Ishikawa (cell line): ENCODE results near the gene RSBN1L.

ENCODE experiments used
- CEBPB ChIP-seq: IDR thresholded peaks from 2 replicates; pipeline ENCODE4 v1.6.1; 2012
- CREB1 ChIP-seq: IDR thresholded peaks from 2 replicates; pipeline ENCODE4 v1.6.1; 2012; ENCODE audit warnings: low read depth
- EGR1 ChIP-seq: IDR thresholded peaks from 2 replicates; pipeline ENCODE4 v1.6.1; 2012
- EP300 ChIP-seq: IDR thresholded peaks from 2 replicates; pipeline ENCODE4 v1.6.1; 2012; ENCODE audit warnings: borderline replicate concordance
- FOXM1 ChIP-seq: IDR thresholded peaks from 2 replicates; pipeline ENCODE4 v1.6.1; 2012; ENCODE audit warnings: low read depth, borderline replicate concordance
- MAX ChIP-seq: IDR thresholded peaks from 2 replicates; pipeline ENCODE4 v1.6.1; 2012
- RAD21 ChIP-seq: IDR thresholded peaks from 2 replicates; pipeline ENCODE4 v1.6.1; 2012; ENCODE audit warnings: low read depth
- TAF1 ChIP-seq: IDR thresholded peaks from 2 replicates; pipeline ENCODE4 v1.6.1; 2012; ENCODE audit warnings: low read depth, mild to moderate bottlenecking
- TEAD4 ChIP-seq: IDR thresholded peaks from 2 replicates; pipeline ENCODE4 v1.6.1; 2012
- USF1 ChIP-seq: IDR thresholded peaks from 2 replicates; pipeline ENCODE4 v1.6.1; 2012
- YY1 ChIP-seq: IDR thresholded peaks from 2 replicates; pipeline ENCODE4 v1.6.1; 2012; ENCODE audit warnings: low read depth
- TF ChIP-seq, protein P1 (sequence below): IDR thresholded peaks from 2 replicates; pipeline ENCODE4 v1.6.1; 2012; ENCODE audit warnings: low read depth, mild to moderate bottlenecking

GRCh38 chr7:77753173-77753572 lies 56.9 kb downstream of the RSBN1L start:
- TF ChIP-seq TAF1 (no peak), EP300 (no peak), FOXM1 (no peak), USF1 (no peak), RAD21 (no peak), MAX (no peak), YY1 (no peak), CREB1 (no peak), CEBPB (no peak), TEAD4 (no peak), EGR1 (no peak)
- TF ChIP-seq, protein P1, sequence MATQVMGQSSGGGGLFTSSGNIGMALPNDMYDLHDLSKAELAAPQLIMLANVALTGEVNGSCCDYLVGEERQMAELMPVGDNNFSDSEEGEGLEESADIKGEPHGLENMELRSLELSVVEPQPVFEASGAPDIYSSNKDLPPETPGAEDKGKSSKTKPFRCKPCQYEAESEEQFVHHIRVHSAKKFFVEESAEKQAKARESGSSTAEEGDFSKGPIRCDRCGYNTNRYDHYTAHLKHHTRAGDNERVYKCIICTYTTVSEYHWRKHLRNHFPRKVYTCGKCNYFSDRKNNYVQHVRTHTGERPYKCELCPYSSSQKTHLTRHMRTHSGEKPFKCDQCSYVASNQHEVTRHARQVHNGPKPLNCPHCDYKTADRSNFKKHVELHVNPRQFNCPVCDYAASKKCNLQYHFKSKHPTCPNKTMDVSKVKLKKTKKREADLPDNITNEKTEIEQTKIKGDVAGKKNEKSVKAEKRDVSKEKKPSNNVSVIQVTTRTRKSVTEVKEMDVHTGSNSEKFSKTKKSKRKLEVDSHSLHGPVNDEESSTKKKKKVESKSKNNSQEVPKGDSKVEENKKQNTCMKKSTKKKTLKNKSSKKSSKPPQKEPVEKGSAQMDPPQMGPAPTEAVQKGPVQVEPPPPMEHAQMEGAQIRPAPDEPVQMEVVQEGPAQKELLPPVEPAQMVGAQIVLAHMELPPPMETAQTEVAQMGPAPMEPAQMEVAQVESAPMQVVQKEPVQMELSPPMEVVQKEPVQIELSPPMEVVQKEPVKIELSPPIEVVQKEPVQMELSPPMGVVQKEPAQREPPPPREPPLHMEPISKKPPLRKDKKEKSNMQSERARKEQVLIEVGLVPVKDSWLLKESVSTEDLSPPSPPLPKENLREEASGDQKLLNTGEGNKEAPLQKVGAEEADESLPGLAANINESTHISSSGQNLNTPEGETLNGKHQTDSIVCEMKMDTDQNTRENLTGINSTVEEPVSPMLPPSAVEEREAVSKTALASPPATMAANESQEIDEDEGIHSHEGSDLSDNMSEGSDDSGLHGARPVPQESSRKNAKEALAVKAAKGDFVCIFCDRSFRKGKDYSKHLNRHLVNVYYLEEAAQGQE: no peak
